CMK (cell line): Measurements from ENCODE around the gene NALCN.

Experiments
- DNase-seq: peaks from one replicate; pipeline ENCODE4 v3.0.0-alpha.2; 2010; ENCODE audit warnings: low read depth

NALCN gene

GRCh38 chr13:101416181-101417042 is at the start of gene NALCN:
TSS of gene NALCN (minus strand) at chr13:101416508. CDS start at chr13:101399126, 17,382 bp downstream.
- no peak for DNase-seq

GRCh38 chr13:101465877-101466276 is 49.6 kb upstream of the NALCN start:
- no peak for DNase-seq

DNA sequence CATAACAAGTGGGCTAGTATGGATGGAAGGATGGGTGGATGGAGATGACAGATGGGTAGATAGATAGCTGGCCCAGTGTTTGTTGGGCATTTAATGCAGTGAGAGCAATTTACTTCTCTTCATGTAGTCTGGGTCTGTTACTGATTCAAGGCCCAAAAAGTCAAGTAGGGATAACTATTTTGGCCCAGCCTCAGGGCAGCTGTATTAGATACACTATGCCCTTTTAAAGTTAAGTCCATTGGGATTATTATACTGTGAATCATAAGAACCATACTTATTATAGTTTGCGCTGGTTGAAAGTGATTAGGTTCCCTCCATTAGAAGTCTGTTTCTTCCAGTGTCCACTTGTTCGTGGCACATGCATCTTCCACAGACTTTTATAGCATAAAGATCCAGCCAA is 40.9 kb upstream of the NALCN start:
- DNase-seq: no peak

DNA sequence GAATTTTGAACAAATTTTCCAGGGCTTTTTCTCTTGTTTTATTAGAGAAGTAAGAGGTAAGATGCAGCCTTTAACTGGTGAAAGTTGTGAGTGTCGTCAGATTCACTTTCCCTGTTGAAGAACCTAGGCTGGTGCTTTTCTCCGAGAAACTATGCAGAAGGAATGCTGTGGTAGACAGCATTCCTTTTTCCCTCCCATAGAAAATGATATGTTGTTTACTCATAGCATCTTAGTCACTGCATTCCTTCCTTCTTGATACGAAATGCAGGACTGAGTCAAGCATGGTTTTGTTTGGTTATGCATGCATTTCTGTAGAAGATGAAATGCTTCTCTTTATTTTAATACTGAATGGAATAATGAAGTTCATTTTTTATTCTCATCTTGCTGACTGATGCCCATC is 39.6 kb upstream of the NALCN start:
- DNase-seq: no peak

GRCh38 chr13:101454767-101455166 is 38.5 kb upstream of the NALCN start:
- no peak for DNase-seq

DNA sequence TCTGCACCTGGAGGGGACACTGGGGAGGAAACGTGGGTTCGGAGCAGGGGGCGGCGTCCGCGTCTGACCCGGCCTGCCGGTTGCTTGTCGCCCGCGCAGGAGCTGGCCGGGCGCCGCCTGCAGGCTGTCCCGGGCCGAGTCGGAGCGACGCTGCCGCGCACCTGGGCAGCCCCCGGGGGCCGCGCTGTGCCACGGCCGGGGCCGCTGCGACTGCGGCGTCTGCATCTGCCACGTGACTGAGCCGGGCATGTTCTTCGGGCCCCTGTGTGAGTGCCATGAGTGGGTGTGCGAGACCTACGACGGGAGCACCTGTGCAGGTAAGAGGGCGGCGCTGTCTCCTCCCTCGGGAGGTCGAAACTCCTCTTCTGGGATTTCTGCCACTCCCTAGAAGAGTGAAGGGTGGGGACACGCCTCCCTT is 37.5 kb upstream of the NALCN start:
- no peak for DNase-seq

DNA sequence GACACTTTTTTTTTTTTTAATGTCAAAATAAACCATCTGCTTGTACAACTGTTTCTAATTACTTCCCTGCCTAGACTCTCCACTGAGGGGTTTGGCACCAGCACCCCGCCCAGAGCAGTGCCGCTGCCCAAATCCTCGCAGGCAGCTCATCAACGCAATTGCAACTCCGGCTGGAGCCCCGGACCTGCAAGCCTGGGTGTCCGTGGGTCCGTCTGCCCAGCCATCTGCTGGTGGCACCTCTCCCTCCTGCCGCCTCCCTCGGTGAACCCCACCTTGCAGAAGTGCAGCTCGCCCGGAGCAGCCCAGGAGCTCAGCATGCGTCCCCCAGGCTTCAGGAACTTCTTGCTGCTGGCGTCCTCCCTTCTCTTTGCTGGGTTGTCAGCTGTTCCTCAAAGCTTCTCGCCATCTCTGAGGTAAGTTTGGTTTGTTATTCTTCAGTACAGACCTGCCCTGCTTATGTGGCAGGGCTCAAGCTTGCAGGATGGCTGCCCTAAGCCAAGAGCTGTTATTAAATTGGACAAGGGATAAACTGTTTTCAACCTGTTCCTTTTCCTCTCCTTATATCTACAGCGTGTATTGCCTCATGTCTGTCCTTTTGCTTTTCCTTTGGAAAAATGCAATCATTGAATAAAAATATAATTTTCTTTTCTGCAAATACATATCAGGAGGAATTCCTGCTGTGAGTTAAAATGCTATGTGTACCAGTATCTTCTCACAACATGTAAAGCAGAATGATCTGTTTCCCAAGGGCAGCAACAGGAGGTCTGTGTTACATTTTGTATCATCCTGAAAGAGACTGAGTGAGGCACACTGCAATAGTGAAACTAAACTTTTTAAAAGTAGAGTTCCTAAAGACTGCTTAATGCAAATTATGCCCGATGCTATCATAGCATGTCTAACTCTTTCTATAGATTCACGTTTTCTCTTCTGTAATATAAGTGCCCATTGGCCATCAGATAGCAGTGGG is 36.5 kb upstream of the NALCN start, which contains the start of gene ITGBL1:
TSS of gene ITGBL1 (plus strand) at position 157 of the 967 bp plus-strand sequence. CDS start at position 316, 159 bp downstream.
- DNase-seq: no peak

DNA sequence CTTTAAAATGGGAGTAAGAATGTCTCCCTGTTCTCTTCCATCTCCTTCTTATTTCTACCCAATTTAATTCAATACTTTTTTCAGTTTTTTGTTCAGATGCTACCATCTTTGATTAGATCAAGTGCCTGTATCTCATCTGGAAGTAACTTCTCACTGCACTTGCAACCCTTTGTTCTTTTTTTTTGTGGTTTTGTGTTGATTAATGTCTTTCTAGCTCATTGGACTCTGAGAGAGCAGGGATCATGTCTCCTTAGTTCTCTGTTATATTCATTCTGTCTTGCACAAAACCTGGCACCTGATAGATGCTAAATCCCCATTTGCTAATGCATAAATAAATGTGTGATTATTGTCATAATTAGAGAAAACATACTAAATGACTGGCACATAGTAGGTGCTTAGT is 35.3 kb upstream of the NALCN start:
- no peak for DNase-seq

GRCh38 chr13:101450749-101451130 is 34.4 kb upstream of the NALCN start:
- DNase-seq: no peak

- no peak for DNase-seq
Measured at GRCh38 chr13:101449790-101450748, 33.8 kb upstream of the NALCN start.

DNA sequence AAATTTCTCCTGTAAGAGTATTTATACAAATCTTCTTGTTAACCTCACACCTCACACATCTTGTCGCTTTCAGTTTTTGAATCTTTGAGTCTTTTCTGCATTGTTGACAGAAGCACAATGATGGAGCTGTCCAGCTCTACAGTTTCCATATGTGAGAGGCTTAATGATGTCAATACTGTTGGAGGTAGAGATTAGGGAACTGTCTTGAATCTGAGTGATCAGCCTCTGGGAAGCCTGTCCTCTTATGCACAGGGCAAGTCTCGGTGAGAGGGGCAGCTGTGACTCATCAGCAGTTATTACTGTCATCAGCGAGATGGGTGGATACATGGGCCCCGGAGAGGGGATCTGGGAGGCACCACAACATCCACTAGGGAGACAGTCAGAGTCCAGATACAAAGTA is 31.5 kb upstream of the NALCN start:
- no peak for DNase-seq

- DNase-seq: no peak
Measured at GRCh38 chr13:101434486-101434885, 18.2 kb upstream of the NALCN start.

- no peak for DNase-seq
Measured at GRCh38 chr13:101433895-101434294, 17.6 kb upstream of the NALCN start.

DNA sequence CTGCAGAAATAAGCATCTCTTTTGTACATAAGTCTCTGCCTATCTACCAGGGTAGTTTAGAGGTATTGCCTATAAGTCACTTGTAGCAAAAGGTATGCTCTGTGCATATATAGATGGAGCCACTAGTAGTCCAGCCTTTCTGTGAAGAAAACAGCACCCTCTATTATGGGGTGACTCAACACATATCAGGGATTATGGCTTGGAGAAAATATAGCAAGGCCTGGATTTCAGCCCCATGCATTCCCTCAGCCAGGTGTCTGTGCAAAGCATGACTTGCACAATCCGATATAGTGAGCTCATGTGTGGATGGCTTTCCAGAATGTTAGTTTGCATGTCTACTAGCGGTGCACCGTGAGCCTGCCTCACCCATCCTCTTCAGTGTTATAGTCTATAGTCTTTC is 13.4 kb upstream of the NALCN start:
- DNase-seq: no peak

DNA sequence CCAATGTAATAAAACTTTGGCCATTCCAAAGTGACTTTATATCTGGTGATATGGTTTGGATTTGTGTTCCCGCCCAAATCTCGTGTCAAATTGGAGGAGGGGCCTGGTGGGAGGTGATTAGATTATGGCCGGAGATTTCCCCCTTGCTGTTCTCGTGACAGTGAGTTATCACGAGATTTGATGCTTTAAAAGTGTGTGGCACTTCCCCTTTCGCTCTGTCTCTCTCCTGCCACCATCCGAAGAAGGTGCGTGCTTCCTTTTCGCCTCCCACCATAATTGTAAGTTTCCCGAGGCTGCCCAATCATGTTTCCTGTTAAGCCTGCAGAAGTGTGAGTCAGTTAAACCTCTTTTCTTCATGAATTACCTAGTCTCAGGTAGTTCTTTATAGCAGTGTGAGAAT is 9.3 kb upstream of the NALCN start:
- DNase-seq: no peak

GRCh38 chr13:101425156-101425471 is 8.8 kb upstream of the NALCN start:
- DNase-seq: no peak

DNA sequence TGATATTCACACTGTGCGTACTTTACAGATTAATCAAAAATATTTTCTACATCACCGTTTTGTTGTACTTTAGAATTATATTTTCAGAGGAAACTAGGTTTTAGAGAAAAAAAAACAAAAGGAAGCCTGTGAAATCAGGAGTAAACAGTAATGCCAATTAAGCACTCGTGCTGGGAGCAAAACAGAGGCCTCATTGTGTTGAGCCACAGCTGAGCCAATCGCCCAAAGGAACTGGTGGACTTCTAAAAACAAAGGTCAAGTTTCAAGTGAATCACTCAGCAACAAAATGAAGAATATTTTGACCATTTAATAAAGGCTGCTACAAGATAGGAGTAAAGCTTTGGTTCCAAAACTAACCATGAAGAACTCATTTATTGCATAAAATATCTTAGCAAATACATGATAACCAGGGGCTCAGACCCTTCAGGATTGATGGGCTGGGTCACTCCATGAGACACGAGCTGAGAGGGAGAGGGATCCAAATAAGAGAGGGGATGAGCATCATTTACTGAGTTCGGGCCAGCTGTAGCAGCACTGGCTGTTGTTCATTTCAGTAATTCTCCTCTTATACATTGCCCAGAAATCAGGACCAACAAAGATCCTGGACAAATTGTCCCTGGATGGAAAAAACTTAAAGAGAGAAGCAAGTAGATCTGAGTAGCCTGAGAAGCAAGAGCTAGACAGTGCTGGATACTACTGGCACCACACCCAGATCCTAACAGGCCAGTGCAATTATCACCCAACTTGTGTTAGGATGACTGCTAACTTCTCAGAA is 8.3 kb upstream of the NALCN start:
- no peak for DNase-seq

DNA sequence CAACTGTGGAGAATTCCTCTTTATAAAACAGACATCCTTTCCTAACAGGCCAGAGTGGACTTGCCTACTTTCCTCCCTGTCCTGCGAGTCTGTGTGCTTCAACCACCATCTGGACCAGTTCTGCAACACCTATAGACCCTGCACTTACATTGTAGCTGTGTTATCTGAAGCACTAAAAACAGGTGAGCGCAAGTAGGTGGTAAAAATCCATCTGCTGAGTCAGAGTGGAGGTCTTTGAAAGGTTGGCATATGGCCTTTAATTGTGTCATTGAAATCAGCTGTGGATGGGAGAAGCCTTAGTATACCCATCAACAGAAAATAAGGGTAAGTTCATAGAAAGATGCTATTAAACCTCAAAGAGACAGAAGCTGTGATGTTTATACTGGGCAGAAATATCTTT is 7.6 kb upstream of the NALCN start:
- DNase-seq: no peak

DNA sequence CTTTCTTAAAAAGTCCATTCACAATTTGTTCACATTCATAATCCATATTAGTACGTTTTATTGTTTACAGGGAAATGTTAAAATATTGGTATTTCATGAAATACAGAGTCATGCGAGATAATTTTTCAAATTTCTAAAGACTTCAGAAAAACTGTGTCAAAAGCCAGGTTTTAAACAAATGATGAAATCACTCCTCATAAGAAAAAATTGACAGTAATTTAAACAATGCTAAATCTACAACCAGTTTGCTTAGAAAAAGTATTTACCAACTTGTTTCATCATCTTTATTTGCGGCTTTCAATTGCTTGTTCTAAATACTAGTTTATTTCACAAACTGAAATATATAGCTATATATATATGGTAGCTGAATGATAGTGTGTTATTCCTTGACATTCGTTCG is 1.2 kb upstream of the NALCN start:
- no peak for DNase-seq

GRCh38 chr13:101417043-101417406 is 717 bp upstream of the NALCN start:
- no peak for DNase-seq
